ENCODE results near the gene OSBPL2.

Gene OSBPL2

DNA sequence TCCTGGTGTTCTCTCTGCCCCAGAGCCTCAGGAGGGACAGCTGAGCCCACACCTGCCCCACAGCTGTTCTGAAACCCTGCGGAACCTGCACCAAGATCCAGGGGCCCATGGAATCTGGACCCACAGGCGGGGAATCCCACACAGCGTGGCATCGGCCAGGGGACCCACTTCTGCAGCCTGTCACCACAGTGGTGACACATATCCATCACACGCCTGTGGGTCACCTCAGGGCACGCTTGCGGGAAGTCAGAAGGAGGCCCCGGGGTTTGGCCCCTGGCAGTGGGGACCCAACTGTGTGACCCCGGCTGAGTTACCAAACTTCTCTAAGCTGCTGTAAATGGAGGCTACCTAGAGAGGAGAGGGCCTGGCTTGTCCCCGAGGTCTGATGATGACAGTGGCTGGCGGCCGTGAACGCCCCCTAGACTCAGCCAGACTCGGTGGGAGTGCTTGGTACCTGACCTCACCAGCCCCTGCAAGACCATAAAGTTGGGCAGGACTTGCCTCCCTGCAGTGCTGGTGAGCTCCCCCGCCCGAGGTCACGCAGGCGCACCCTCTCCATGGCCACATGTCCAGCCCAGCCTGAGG lies 16.0 kb upstream of the OSBPL2 start:
- DNase-seq (ENCODE audit: low read depth, low spot score): no peak

DNA sequence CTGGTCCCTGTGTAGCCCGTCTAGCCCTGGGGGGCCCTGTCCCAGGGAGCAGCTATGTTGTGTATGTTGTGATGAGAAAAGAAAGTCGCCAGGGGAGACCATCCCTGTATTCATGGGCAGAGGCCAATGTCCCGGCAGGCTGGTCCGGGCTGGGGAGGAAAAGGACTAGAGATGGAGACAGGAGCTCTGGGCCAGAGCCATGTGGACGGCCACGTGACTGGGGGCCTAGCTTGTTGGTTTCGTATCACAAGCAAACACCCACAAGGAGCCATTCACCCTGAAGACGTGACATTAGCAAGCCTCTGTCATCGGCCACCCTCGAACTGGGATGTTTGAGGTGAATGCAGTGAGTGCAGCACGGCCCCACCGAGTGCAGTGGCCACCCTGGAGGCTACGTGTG lies 15.3 kb upstream of the OSBPL2 start:
- no peak for DNase-seq (ENCODE audit: low read depth, low spot score)

DNA sequence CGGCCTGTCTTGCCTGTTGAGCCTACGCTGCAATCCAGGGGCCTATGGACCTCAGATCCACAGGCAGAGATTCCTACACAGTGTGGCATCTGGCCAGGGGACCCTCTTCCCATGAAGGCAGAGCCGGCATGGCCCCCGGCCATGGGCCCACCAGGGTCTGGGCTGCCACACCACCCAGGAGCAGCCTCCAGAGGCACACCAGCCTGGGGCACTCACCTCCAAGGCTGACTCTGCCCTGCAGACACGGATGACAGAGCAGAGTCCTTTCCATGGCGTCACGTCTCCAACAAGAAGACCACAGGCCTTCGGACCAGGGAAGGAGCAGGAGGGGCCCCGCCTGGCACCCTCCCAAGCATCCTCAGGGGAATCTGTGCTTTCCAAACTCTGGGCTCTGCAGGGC lies 14.8 kb upstream of the OSBPL2 start:
- no peak for DNase-seq (ENCODE audit: low read depth, low spot score)

DNA sequence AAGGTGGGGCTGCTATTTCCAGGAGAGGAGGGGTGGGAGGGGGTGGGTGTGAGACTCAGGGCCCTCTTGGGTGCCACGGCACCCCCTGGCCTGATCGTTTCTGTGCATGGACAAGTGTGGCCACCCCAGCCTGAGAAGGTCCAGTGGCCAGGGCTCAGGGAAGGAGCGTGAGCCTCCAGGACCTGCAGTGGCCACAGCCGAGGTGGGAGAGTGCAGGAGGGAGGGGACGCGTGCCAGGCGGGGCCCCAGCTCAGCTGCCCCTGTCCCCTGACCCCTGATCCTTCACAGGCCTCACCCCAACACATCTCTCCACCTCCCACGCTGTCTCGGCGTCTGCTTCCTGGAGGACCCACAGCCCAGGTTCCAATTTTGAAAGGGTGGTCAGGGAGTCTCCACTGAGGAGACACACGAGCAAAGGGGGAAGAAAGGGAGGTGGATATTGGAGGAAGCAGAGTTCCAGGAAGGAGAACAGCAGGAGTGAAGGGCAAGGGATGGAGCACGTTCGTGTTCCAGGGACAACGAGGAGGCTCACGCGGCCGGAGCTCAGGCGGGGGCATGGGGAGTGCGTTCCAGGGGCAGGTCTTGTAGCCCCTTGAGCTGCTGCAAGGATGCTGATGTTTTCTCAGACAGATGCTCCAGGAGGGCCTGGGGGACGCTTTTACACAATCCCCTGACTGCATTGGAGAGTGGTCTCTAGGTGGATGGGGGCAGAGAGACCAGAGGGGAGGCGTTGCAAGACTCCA lies 14.0 kb upstream of the OSBPL2 start:
- DNase-seq (ENCODE audit: low read depth, low spot score): no peak

DNA sequence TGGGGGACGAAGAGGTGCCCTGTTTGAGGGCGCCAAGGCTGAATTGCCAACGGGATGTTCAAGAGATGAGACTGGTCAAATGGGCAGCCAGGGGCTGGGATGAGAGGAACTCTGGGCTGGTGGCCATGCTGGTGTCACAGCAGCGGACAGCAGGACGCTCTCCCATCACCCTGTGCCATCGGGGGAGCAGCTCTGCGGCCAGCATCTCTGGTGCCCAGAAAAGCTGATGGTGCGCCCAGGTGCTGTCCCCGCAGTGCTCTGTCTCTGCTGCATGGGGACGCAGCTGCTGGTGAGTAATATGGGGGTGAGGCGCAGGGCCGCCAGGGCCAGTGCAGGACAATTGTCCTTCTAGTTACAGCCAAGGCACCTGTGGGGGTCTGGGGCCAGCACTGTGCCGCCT lies 13.3 kb upstream of the OSBPL2 start:
- no peak for DNase-seq (ENCODE audit: low read depth, low spot score)

DNA sequence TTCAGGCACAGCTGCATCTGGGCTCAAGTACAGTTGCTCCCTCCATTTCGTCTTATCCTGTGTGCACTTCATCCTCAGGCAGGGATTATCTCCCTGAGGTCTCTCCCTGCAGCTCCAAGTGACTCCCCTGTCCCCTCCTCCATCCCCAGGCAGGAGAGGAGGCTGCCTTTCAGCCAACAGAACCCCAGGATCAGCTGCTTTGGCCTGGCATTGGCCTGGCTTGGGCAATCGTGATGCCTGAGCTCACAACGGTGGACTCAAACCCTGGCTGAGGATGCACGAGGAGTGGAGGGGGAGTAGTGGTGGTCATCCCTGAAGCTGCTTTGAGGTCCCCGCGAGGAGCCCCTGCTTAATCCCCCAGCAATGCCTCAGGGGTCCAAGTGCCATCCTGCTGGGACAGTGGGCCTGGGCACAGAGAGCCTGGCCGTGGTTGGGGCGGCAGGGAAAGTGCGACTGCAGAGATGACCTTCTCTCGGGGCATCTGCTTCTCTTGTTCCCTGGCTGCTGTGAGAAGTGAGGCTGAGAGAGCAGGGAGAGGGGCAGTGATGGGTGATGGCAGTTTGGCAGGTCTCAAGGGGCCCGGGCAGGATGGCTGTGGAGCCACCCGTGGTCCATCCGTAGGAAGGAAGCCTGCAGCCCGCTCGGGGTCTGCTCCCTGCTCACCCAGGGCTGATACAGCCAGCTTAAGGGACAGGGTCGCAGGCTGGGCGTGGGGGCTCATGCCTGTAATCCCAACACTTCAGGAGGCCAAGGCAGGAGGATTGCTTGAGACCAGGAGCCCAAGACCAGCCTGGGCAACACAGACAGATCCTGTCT lies 12.3 kb upstream of the OSBPL2 start:
- no peak for DNase-seq (ENCODE audit: low read depth, low spot score)

DNA sequence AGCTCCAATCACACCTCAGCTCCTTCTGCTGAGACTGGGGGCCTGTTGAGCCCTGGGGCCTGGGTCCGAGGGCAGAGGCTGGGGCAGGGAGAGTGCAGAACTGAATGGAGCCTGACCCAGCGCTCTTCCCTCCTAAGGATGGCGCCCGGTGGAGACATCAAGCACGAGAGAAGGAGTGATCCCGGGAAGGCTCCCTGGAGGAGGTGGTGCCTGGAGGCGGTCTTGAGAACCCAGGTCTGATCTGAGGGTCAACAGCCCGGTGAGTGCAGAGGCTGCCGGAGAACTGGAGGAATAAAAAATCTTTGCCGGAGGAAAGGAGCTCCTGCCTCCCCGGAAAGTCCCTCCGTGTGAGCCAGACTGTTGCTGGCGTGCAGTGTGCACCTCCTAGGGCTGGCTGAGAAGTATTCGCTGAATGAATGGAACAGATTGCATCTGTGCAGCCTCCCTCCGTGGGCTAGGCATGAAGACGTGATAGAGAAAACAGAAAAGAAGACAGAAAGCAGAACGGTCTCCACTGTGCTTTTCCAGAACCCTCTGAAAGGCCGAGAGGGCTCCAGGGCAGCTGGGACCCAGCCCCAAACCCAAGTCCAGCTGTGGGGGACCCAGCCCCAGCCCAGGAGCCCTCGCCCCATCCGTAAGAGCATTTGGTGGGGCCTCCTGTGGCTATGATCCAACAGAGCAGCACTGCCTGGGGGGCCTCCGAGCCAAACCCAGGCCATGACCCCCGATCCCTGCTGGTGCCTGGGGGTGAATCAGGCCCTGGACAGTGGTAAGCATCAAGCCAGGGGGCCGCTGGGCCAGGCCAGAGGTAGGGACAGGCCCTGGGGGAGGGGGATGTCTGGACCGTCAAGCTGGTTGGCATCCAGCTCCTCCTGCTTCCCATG lies 11.4 kb upstream of the OSBPL2 start:
- DNase-seq (ENCODE audit: low read depth, low spot score): no peak

DNA sequence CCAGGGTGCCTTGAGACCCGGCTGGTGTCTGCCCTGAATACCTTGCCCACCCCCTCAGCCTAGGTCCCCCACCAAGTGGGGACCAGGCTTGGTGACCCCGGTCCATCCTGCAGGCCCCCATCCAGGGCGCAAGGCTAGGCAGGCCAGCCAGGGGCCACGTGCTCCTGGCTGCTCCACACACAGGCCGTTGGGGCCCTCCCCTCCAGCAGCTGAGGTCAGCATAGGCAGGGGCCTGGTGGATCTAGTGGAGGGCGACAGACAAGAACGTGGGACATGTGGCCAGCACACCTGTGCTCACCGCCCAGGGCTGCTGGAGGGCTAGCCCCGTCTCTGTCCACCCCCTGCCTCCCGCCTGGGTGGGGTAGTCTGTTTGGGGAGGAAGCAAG lies 10.7 kb upstream of the OSBPL2 start:
- DNase-seq (ENCODE audit: low read depth, low spot score): no peak

DNA sequence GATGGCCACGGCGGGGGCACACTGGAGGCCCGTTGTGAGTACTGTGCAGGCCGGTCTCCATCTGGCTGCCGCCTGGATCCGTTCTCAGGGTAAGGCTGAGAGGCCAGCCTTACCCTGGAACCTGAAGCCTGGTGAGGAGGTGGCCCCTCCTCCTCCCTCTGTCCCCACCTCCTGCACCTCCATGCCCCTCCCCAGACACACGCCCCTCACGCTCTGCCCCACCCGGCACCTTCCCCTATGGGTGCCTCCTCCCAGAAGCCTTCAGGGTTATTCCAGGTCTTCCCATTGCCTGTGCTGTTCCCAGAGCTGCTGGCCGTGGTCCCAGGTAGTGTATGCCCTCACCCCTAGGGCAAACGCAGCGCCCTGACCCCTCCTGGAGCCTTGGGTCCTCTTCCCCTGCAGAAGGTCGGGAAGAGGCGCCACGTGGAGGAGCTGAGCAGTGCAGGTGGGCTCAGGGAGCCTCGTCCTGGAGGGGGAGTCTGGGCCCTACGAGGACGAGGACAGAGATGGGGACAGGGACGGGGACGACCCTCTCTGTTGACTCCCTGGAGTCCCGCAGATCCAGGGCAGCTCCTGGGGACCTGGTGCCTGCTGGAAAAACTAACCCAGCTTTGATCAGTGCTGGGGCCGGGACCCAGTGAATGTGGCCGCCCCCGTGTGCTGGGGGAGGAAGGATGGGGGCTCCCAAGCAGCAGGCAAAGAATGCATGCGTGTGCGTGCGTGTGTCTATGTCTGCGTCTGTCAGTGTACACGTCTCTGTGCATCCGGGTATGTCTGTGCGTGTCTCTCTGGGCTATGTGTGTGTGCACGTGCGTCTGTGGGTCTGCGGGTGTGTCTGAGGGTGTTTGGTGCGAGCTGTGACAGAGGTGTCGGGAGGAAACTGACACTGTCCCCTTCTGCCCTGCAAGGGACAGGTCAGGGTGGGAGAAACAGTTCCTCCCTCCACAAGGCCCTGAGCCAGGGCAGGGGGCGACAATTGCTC lies 10.1 kb upstream of the OSBPL2 start:
- DNase-seq (ENCODE audit: low read depth, low spot score): peak; percentile 52

DNA sequence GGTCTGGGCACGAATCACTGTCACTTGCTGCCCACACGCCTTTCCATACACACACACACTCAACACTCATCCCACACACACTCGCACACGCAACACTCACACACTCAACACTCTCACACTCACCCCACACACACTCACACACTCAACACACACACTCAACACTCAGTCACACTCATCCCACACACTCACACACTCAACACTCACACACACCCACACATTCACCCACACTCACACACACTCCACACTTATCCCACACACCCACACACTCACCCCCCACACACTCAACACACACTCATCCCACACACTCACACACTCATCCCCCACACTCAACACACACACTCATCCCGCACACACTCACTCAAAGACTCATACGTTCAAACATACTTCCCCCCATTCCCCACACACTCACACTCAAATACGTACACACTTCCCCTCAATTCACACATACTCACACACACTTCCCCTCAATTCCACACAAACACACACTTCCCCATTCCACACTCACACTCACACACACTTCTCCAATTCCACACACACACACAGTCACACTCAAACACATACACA lies 9.3 kb upstream of the OSBPL2 start:
- no peak for DNase-seq (ENCODE audit: low read depth, low spot score)

DNA sequence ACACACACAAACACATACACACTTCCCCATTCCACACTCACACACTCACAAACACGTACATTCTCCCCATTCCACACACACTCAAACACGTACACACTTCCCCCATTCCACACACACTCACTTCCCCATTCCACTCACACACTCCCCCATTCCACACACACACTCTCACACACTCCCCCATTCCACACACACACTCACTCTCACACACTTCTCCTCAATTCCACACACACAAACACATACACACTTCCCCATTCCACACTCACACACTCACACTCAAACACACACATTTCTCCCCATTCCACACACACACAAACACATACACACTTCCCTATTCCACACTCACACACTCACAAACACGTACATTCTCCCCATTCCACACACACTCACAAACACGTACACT lies 8.7 kb upstream of the OSBPL2 start:
- no peak for DNase-seq (ENCODE audit: low read depth, low spot score)

DNA sequence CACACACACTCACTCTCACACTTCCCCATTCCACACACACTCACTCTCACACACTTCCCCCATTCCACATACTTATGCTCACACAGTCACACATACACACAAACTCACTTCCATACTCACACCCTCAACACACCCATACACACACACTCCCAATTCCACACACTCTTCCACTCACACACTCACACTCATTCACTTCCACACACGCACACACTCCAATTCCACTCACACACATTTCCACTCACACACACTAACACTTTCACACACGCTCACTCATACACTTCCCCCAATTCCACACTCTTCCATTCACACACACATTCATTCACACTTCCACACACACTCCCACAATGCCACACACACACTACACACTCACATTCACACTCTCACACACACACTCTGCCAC lies 8.0 kb upstream of the OSBPL2 start:
- DNase-seq (ENCODE audit: low read depth, low spot score): no peak

DNA sequence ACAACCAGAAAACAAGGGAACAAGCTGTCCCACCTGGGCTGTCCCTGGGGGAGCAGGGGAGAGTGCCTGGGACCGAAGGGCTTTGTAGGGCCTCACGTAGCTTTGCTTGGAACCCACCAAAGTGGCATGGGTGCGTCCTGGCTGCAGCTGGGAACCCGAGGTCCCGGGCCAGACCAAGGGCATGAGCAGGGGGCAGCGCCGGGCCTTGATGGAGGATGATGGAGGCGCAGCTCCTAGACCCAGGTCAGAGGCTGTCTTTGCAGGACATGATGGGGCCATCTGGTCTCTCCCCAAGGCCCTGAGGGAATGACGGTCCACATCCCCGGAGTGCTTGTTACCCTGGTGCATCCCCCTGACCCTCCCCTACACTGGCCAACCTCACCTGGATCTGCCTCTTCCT lies 7.6 kb upstream of the OSBPL2 start:
- no peak for DNase-seq (ENCODE audit: low read depth, low spot score)

DNA sequence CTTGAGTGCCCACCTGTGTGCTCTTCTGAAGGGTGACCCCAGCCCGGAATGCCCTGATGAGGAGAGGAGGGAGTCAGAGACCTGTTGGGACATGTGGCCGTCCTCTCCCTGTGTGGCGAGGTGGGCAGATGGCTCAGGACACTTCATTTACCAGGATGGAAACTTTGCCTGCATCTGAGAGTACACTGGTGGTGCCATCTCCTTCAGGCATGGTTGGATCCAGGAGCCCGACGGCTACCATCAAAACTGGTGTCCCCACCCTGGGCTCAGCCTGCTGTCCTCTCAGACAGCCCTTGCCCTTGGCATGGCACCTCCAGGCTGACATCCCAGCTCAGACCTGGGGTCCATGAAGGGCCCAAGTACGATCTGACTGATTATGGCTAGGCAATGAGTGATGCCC lies 7.0 kb upstream of the OSBPL2 start:
- DNase-seq (ENCODE audit: low read depth, low spot score): no peak

DNA sequence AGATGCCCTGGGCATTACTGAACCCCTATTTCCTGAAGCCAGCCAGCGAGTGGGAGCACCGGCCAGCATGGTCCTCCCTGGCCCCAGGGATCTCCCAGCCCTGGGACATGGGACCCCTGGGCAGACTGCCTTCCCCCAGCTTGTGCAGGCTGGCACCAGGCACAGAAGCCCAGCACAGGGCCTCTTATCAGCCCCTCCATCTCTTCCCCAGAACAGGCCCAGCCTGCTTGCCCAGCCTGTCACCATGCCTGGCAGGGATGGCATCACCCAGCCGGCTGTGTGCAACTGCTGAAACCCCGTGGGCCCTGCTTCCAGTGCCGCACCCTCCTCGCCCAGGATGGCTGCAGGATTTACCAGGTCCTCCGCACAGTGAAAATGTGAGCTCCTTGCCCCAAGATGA lies 6.1 kb upstream of the OSBPL2 start:
- no peak for DNase-seq (ENCODE audit: low read depth, low spot score)

DNA sequence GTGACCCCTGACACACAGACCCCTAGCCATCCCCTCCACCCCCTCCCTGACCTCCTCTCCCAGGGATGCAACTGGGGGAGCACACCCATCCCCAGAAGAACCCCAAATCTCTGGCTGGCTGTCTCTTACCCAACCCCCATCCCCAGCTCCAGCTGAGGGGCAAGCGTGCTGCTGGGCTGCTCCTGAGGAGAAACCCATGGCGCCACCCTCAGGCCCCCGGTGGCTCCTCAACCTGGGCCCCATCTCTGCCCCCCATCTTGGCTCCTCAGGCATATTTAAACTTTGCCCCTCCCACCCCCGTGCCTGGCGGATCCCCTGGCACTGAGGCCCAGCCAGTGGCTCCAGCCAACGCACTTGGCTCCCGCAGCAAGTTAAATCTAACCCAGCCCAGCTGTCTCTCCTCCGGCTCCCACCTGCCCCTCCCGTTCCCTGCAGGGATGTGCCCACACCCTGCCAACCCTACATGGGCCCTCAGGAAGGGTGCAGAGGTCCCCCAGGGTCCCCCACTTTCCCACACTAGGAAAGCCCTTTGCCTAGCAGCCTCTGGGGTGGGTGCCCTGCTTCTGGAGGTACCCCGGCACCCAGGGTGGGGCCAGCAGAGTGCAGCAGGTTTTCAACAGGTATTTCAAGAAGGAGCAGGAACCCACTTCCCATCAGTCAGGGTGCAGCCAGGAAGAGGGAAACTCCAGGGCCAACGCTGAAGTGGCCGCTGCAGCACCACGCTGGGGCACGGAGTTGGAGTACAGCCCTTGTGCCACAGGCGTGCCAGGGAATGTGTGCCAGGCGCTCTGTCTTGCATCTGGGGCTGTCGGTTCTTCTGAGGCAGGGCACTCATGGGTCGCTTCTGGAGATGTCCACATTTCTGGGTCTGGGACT lies 5.3 kb upstream of the OSBPL2 start:
- DNase-seq (ENCODE audit: low read depth, low spot score): no peak

DNA sequence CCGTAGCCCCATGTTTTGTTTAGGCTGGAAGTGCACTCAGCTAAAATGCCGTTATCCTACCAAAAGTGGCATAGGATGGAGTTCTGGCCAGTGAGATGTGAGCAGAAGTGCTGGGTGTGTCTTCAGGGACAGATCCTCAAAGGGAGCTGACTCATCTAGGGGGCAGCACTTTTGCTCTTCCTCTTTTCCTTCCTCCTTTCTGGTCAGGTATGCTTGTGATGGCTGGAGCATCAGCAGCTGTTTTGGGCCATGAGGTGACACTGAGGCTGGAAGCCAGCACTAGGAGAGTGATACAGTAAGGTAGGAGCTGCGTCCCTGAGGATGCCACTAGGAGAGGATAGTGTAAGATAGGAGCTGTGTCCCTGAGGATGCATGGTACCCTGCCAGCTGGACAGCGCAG lies 4.6 kb upstream of the OSBPL2 start:
- DNase-seq (ENCODE audit: low read depth, low spot score): no peak

DNA sequence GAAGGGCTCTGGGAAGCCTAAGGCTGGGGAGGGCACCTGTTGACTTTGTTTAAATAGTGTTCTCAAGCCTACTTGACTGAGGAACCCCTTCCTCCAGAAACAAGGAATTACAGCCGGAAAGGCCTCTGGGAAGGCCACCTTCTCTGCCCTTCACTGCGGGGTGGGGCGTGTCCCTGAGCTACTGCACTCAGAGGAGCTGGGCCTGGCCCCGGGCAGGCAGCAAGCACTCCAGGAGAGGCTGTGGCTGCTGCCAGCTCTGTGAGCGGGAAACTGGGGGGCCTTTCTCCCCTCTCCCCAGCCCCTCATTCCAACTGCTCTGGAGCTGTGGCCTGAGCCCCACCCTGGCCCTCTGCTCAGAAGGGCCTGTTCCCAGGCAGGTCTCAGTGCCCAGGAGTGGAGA lies 4.0 kb upstream of the OSBPL2 start:
- no peak for DNase-seq (ENCODE audit: low read depth, low spot score)

DNA sequence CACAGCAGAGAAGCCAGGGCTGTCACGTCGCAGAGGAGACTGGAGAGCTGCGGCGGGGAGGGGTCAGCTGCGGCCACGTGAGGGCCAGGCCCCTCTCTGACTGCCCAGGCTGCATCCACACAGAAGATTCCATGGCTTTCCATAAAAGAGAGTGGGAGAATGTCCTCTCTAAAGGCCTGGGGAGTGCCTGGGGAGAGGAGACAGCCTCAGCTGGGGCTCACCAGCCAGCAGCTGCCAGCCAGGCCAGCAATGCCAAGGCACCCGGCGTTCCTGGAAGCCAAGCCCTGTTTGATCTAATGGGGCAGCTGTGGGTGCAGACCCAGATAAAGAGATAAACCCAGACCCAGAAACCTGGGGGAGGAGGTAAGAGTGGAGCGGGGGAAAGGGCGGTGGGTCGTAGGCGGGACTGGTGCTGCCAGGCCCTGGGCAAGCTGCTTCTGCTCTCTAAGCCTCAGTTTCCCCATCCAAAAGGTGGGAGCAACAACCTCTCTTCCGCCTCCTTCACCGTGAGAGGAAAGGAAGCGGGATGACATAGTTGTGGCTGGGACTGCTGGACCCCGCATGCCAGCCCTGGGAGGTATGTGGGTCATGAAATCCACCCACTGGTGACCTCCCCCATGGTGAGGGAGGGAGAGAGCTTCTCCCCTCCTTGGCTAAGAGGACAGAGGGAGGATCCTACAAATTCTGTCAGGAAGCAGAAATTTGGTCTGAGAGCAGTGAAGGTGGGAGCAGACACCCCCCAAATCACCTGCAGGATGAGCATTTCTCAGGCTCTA lies 3.1 kb upstream of the OSBPL2 start:
- no peak for DNase-seq (ENCODE audit: low read depth, low spot score)

All from ELF-1 (cell line).